GM21447 (cell line): Measurements from ENCODE around the gene WWOX.

Experiments
- ATAC-seq: cut with Tn5 transposase; IDR thresholded peaks from one replicate; pipeline ENCODE4 v1.9.1; 2021; ENCODE audit not compliant: unreplicated experiment

WWOX gene

GRCh38 chr16:78773706-78774105, 674.3 kb downstream of the WWOX start:
- no peak for ATAC-seq

GRCh38 chr16:78775161-78775561, 675.7 kb downstream of the WWOX start:
- no peak for ATAC-seq

- ATAC-seq: peak; percentile 90
Measured at GRCh38 chr16:78778101-78779004, 678.9 kb downstream of the WWOX start.

- no peak for ATAC-seq
Measured at GRCh38 chr16:78780808-78781207, 681.4 kb downstream of the WWOX start.

GRCh38 chr16:78782572-78782971, 683.1 kb downstream of the WWOX start:
- ATAC-seq: no peak

GRCh38 chr16:78783570-78784079, 684.2 kb downstream of the WWOX start:
- ATAC-seq: no peak

- no peak for ATAC-seq
Measured at GRCh38 chr16:78784771-78785170, 685.3 kb downstream of the WWOX start.

GRCh38 chr16:78785218-78785617, 685.8 kb downstream of the WWOX start:
- no peak for ATAC-seq

GRCh38 chr16:78786635-78787034, 687.2 kb downstream of the WWOX start:
- no peak for ATAC-seq

GRCh38 chr16:78788276-78788675, 688.8 kb downstream of the WWOX start:
- ATAC-seq: no peak

GRCh38 chr16:78788696-78789095, 689.2 kb downstream of the WWOX start:
- ATAC-seq: no peak

- ATAC-seq: no peak
Measured at GRCh38 chr16:78789561-78789960, 690.1 kb downstream of the WWOX start.

- ATAC-seq: no peak
Measured at GRCh38 chr16:78791011-78791410, 691.6 kb downstream of the WWOX start.

- ATAC-seq: no peak
Measured at GRCh38 chr16:78791926-78792325, 692.5 kb downstream of the WWOX start.

- no peak for ATAC-seq
Measured at GRCh38 chr16:78792952-78793351, 693.5 kb downstream of the WWOX start.

- ATAC-seq: no peak
Measured at GRCh38 chr16:78794581-78795250, 695.3 kb downstream of the WWOX start.

GRCh38 chr16:78795433-78795832, 696.0 kb downstream of the WWOX start:
- ATAC-seq: no peak

- ATAC-seq: peak; percentile 65
Measured at GRCh38 chr16:78796221-78796866, 696.9 kb downstream of the WWOX start.

GRCh38 chr16:78799429-78799828, 700.0 kb downstream of the WWOX start:
- ATAC-seq: no peak

GRCh38 chr16:78800523-78800922, 701.1 kb downstream of the WWOX start:
- no peak for ATAC-seq

- no peak for ATAC-seq
Measured at GRCh38 chr16:78804058-78804735, 704.7 kb downstream of the WWOX start.
